A673 (cell line): ENCODE measurements around the gene LRRC10B. TPM values are rescaled to one million over a fixed set of nuclear protein-coding genes. Genes with fewer than 3 reads are reported as not detected.
A peak's percentile ranks its signal among the peaks of the same experiment; 100 is the strongest.
"Not testable (repeated sequence)": the region's sequence is repeated elsewhere in the genome, so short reads cannot be mapped to it uniquely, and the experiment has no call there.

ENCODE experiments used
- Bru-seq: library from RNA; stranded (reverse); fragments of 400-500 nt; gene quantifications from one replicate; lab custom pipeline; 2021; lab: Mats Ljungman, UMichigan
- BruChase-seq, 2 experiments: library from RNA; stranded (reverse); fragments of 400-500 nt; gene quantifications; one replicate each; lab custom pipeline; 2021; lab: Mats Ljungman, UMichigan
- BruUV-seq: library from RNA; stranded (reverse); fragments of 400-500 nt; replicated peaks from 2 replicates; lab custom pipeline; 2021; lab: Mats Ljungman, UMichigan
- CTCF ChIA-PET: fragments of 300-600 bp; sonication (Branson Sonifier 250); formaldehyde crosslinking; loops from one replicate; lab custom pipeline; 2022; ENCODE audit warnings: antibody characterized with exemption; lab: Charles Lee
- POLR2A ChIA-PET: fragments of 300-600 bp; sonication (Branson Sonifier 250); formaldehyde crosslinking; loops from one replicate; lab custom pipeline; 2022; ENCODE audit warnings: antibody characterized with exemption; ENCODE audit not compliant: low non-redundant PET; lab: Charles Lee
- DNase-seq: peaks from one replicate; pipeline ENCODE4 v3.0.0-alpha.2; 2015; ENCODE audit warnings: low spot score
- H3K27ac ChIP-seq: fragments of 200-600 bp; sonication (generic); 2 replicates; pipeline ENCODE4 v1.5.1; 2016; ENCODE audit warnings: mixed run types, low read depth, mild to moderate bottlenecking, mixed read lengths, antibody characterized with exemption, low read length; ENCODE audit not compliant: poor library complexity, severe bottlenecking
- H3K27me3 ChIP-seq: fragments of 200-600 bp; sonication (generic); replicated peaks from 2 replicates; pipeline ENCODE4 v1.6.1; 2017; ENCODE audit warnings: mixed run types, low read depth, mild to moderate bottlenecking, mixed read lengths, antibody characterized with exemption, low read length; ENCODE audit not compliant: insufficient read depth, poor library complexity
- H3K36me3 ChIP-seq: fragments of 200-600 bp; sonication (generic); 2 replicates; pipeline ENCODE4 v1.6.1; 2016; ENCODE audit warnings: mixed run types, mild to moderate bottlenecking, mixed read lengths, antibody characterized with exemption, low read length; ENCODE audit not compliant: insufficient read depth, poor library complexity, severe bottlenecking
- H3K4me1 ChIP-seq: fragments of 200-600 bp; sonication (generic); 2 replicates; pipeline ENCODE4 v1.6.1; 2017; ENCODE audit warnings: mixed run types, mild to moderate bottlenecking, mixed read lengths, antibody characterized with exemption, low read length; ENCODE audit not compliant: insufficient read depth, poor library complexity, severe bottlenecking
- H3K4me3 ChIP-seq: fragments of 200-600 bp; sonication (generic); 2 replicates; pipeline ENCODE4 v1.5.1; 2016; ENCODE audit warnings: low read depth, mixed run types, mild to moderate bottlenecking, mixed read lengths, low read length; ENCODE audit not compliant: poor library complexity, severe bottlenecking
- H3K9me3 ChIP-seq: fragments of 200-600 bp; sonication (generic); 2 replicates; pipeline ENCODE4 v1.6.1; 2016; ENCODE audit warnings: mixed run types, low read depth, mild to moderate bottlenecking, mixed read lengths, antibody characterized with exemption, low read length; ENCODE audit not compliant: poor library complexity, severe bottlenecking
- EZH2 ChIP-seq: fragments of 200-600 bp; sonication (generic); IDR thresholded peaks from 2 replicates; pipeline ENCODE4 v1.6.1; 2017; ENCODE audit warnings: borderline replicate concordance, low read depth, mild to moderate bottlenecking, mixed read lengths, antibody characterized with exemption, low read length; ENCODE audit not compliant: poor library complexity, severe bottlenecking
- intact Hi-C: fragments of 100-400 bp; cut with micrococcal nuclease; formaldehyde crosslinking; loops from one replicate; pipeline ENCODE4 v1.10.0; 2022; ENCODE audit not compliant: unreplicated experiment
- long read RNA-seq: library from polyadenylated mRNA; stranded (forward); transcript quantifications from one replicate; pipeline ENCODE4 v2.0.0, GENCODE V29; 2022
- total RNA-seq: library from RNA; stranded (reverse); gene quantifications from 2 replicates; pipeline ENCODE4 v1.2.3, GENCODE V29; 2021
- TF ChIP-seq, protein P1 (sequence below): fragments of 300-800, 200-600 bp; sonication (generic); conservative IDR thresholded peaks from 2 replicates; pipeline ENCODE4 v1.5.1; 2017; ENCODE audit warnings: low read depth, mild to moderate bottlenecking, antibody characterized with exemption, low read length, moderate library complexity, mixed read lengths

The LRRC10B gene
- 17.3 and 17.4 TPM in 2 replicates for total RNA-seq
- Bru-seq, nascent RNA = percentile 54 among the genes with signal in this experiment
- BruChase-seq, experiment 1, labeled RNA remaining after a 2-hour chase = percentile 53 among the genes with signal in this experiment
- BruChase-seq, experiment 2, labeled RNA remaining after a 6-hour chase = percentile 73 among the genes with signal in this experiment
- long read RNA-seq, transcript LRRC10B-201 (1 exons, 2,219 nt) = major isoform, 22 of 22 reads
- long read RNA-seq, partial matches to known transcripts = 0 of 22 reads
- long read RNA-seq, other reads (novel, unspliced or antisense) = 0 of 22 reads

DNA sequence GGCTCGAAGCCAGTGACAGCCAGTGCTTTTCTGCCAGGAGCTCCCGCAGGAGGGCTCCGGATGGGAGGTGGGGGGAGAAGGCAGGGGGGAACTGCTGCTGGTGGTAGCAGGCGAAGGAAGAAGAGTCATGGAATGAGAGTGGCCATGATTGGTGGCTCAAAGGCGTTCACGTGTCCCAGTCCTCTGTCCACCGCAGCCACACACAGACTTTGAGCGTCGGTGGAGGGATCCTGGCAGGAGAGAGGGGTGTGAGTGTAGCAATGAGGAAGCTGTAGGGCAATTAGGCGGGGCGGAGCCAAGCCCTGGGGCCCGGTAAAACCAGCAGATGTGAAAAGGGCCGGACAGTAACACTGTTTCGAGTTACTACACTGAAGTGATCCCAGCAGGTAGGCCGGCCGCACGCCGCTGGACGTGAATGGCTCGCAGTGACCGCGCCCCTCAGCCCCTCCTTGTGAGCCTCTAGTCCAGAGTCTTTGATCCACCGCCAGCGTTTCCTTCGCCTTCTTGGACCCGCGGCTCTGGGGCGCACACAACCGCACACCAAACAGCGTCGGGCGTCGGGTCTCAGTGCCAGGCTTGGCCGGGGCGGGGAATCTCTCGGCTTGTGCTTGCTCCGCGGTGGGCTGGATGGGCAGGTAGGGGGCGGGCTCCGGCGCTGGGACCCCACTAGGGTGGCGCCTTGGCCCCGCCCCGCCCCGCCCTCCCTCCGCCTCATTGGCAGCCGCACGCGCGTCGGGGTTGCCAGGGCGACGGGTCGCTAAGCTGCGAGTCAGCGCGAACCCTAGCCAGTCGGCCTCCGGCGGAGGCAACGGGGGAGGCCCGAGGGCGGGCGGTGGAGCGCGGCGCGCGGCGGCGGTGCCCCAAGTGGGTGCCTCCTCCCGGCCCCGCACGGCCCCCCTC, at the start of gene LRRC10B:
TSS of gene LRRC10B (plus strand) at position 788 of the 900 bp plus-strand sequence. CDS start 250 bp downstream, outside the sequence.
- ChIA-PET CTCF (interaction anchor here (0.6 to 1.8 kb wide), 4 partner anchors 9 to 62 kb away, joined by 3 to 18 read pairs (median 7); no protein-coding TSS in a partner anchor), POLR2A (interaction anchor here (0.6 to 1.7 kb wide), 3 partner anchors 9 to 81 kb away, joined by 3 to 6 read pairs (median 4); no protein-coding TSS in a partner anchor)
- peak; percentile 95 for DNase-seq
- intact Hi-C loops = loop anchor here (2.0 kb wide), 1 partner anchor 175 kb away; the partner anchor contains the start of genes DDB1 and TKFC
- no TSS peak for BruUV-seq
- Histone ChIP-seq H3K9me3 (no peaks in the 10 kb centered on the region), H3K4me1 (peaks cover 81% of the 10 kb centered on the region), H3K4me3 (peak within 1 kb of the TSS; percentile 53), H3K36me3 (no peaks in the 10 kb centered on the region), H3K27me3 (no peaks in the 10 kb centered on the region), H3K27ac (peak within 1 kb of the TSS; percentile 80)
- TF ChIP-seq EZH2 = no peak
- TF ChIP-seq, protein P1, sequence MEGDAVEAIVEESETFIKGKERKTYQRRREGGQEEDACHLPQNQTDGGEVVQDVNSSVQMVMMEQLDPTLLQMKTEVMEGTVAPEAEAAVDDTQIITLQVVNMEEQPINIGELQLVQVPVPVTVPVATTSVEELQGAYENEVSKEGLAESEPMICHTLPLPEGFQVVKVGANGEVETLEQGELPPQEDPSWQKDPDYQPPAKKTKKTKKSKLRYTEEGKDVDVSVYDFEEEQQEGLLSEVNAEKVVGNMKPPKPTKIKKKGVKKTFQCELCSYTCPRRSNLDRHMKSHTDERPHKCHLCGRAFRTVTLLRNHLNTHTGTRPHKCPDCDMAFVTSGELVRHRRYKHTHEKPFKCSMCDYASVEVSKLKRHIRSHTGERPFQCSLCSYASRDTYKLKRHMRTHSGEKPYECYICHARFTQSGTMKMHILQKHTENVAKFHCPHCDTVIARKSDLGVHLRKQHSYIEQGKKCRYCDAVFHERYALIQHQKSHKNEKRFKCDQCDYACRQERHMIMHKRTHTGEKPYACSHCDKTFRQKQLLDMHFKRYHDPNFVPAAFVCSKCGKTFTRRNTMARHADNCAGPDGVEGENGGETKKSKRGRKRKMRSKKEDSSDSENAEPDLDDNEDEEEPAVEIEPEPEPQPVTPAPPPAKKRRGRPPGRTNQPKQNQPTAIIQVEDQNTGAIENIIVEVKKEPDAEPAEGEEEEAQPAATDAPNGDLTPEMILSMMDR = no peak

DNA sequence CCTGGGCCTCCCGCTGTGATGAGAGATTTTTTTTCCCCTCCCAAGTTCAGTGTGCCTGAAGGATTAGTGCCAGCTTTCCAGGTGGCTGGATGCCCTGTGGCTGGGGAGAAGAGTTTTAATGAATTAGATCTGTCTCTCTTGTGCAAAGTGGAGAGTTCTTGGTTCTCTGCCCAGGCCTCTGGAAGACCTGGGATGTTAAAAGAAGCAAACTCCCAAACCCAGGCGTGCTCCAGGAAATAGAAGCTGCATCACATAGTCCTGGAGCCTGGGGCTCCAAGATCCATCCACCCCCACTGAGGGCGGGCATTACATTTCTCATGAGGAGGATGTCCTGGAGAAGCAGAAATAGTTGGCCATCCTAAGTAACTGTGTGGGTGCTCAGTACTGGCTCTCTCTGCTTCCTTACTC, 48.1 kb upstream of the LRRC10B start:
- BruUV-seq = no TSS peak
- peaks cover 7% of the 10 kb centered on the region for H3K4me1 ChIP-seq
- no peaks in the 10 kb centered on the region for H3K27me3 ChIP-seq
- H3K9me3 ChIP-seq = no peaks in the 10 kb centered on the region
- POLR2A ChIA-PET = no interaction called here
- no peaks in the 10 kb centered on the region for H3K36me3 ChIP-seq
- intact Hi-C loops = no loop called here
- H3K4me3 ChIP-seq = no peak overlapping the region
- no peak for DNase-seq
- H3K27ac ChIP-seq = no peak overlapping the region
- CTCF ChIA-PET = no interaction called here
- no peak for TF ChIP-seq EZH2
- TF ChIP-seq, protein P1 = no peak

DNA sequence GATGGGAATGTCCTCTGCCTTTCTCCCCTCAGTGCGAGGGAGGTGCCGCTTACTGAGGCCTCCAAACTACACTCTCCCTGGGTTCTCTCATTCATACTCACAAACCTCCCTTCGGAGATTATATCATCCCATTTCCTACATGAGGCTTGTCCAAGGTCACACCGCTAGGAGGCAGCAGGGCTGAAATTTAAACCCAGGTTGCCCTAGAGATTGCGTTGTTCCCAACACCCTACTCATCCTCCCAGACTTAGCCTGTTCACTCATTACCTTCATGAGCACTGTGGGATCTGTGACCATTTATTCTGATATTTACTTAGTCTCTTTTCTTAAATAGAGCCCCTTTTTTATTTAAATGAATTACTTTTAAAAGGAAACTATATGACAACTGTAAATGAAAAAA, 47.6 kb upstream of the LRRC10B start:
- Histone ChIP-seq H3K27ac (no peak overlapping the region), H3K9me3 (no peaks in the 10 kb centered on the region), H3K36me3 (no peaks in the 10 kb centered on the region), H3K4me3 (no peak overlapping the region), H3K4me1 (peaks cover 7% of the 10 kb centered on the region), H3K27me3 (no peaks in the 10 kb centered on the region)
- DNase-seq = no peak
- no peak for TF ChIP-seq EZH2
- TF ChIP-seq, protein P1 = no peak
- ChIA-PET CTCF (no interaction called here), POLR2A (no interaction called here)
- BruUV-seq = no TSS peak
- intact Hi-C loops = no loop called here

DNA sequence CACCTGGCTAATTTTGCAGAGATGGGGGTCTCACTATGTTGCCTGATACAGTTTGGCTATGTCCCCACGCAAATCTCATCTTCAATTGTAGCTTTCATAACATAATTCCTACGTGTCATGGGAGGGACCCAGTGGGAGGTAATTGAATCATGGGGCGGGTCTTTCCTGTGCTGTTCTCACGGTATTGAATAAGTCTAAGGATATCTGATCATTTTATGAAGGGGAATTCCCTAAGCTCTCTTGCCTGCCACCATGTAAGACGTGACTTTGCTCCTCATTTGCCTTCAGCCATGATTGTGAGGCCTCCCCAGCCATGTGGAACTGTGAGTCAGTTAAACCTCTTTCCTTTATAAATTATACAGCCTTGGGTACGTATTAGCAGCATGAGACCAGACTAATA, 40.9 kb upstream of the LRRC10B start:
- H3K4me1 ChIP-seq, POLR2A ChIA-PET, CTCF ChIA-PET, H3K27ac ChIP-seq, DNase-seq, H3K9me3 ChIP-seq, H3K27me3 ChIP-seq, BruUV-seq, H3K36me3 ChIP-seq, H3K4me3 ChIP-seq, intact Hi-C loops: not testable (repeated sequence)
